DMS 273 treated with DMSO at 0.1 percent for 48 hours (cell line): ENCODE data around the gene WFDC9.
A peak's percentile ranks its signal among the peaks of the same experiment; 100 is the strongest.
"Not testable (repeated sequence)": the region's sequence is repeated elsewhere in the genome, so short reads cannot be mapped to it uniquely, and the experiment has no call there.

Experiments
- DNase-seq: peaks from one replicate; lab custom pipeline; 2025; lab: John Stamatoyannopoulos, UW

WFDC9 gene

GRCh38 chr20:45592574-45593189 is 38.4 kb downstream of the WFDC9 start:
- DNase-seq: peak; percentile 28

GRCh38 chr20:45589725-45590124 is 41.4 kb downstream of the WFDC9 start:
- DNase-seq: no peak

GRCh38 chr20:45588800-45589199 is 42.3 kb downstream of the WFDC9 start:
- DNase-seq: no peak

GRCh38 chr20:45585986-45586385 is 45.1 kb downstream of the WFDC9 start:
- not testable (repeated sequence) for DNase-seq

- not testable (repeated sequence) for DNase-seq
Measured at GRCh38 chr20:45584294-45584693, 46.8 kb downstream of the WFDC9 start.

- no peak for DNase-seq
Measured at GRCh38 chr20:45583502-45583901, 47.6 kb downstream of the WFDC9 start.

- no peak for DNase-seq
Measured at GRCh38 chr20:45581702-45582101, 49.4 kb downstream of the WFDC9 start.

GRCh38 chr20:45579184-45579583 is 51.9 kb downstream of the WFDC9 start, which contains the start of gene WFDC8:
TSS of gene WFDC8 (minus strand) at chr20:45579284. CDS start at chr20:45579247, 37 bp downstream.
- no peak for DNase-seq

- no peak for DNase-seq
Measured at GRCh38 chr20:45578231-45578630, 52.9 kb downstream of the WFDC9 start.

GRCh38 chr20:45576995-45577394 is 54.1 kb downstream of the WFDC9 start:
- no peak for DNase-seq

- no peak for DNase-seq
Measured at GRCh38 chr20:45575931-45576330, 55.2 kb downstream of the WFDC9 start.

- DNase-seq: not testable (repeated sequence)
Measured at GRCh38 chr20:45569650-45570049, 61.4 kb downstream of the WFDC9 start.

- no peak for DNase-seq
Measured at GRCh38 chr20:45564760-45565276, 66.3 kb downstream of the WFDC9 start.
